Measurements from ENCODE around the gene MAPKBP1.

MAPKBP1 gene

DNA sequence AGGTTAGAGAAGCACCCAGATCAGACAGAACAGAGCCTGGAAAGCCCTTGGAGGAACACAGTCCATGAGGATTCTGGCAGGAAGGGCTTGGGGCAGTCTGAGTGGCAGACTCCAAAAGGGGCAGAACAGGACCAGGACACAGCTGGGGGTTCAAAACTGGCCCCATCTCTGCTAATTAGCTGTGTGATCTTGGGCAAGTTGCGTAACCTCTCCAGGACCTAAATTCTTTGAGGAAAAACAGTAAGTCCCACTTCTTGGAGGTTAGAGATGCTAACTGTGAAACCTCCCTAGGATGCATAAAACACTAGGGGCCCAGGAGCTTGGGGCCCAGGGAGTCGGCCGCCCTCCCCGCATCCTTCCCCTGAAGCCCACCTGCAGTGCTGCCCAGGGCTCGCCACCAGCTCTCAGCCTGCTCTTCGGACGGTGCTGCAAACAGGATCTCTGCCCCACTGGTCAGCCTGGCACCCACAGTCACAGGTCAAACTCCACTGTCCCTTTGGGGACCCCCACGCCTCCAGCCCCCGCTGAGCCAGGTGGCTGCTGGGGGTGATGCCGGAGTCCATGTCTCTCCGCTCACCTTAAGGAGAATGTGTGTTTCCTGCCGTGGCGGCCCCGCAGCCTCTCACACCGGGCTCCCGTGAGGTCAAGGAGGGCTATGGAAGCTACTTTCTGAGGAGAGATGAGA is 76.3 kb downstream of the MAPKBP1 start:
- no peaks in the 10 kb centered on the region for H3K27me3 ChIP-seq (ENCODE audit: insufficient read depth, insufficient read length)
- DNase-seq (ENCODE audit: low read depth, low spot score): no peak
- H3K36me3 ChIP-seq (ENCODE audit: insufficient read depth, insufficient read length, low read length): peaks cover 35% of the 10 kb centered on the region
- TF ChIP-seq YY1 (IDR thresholded peaks at IDR 0.05; ENCODE audit: insufficient read depth, insufficient read length) (no peak), SUZ12 (IDR thresholded peaks at IDR 0.05; ENCODE audit: extremely low read depth, insufficient read depth, insufficient read length) (no peak), ZNF274 (IDR thresholded peaks at IDR 0.05; ENCODE audit: low read depth, low read length) (no peak)
- peaks cover 25% of the 10 kb centered on the region for H3K4me1 ChIP-seq (ENCODE audit: insufficient read depth, insufficient read length)
- H3K4me3 ChIP-seq (ENCODE audit: insufficient read length, low read depth): no peak overlapping the region
- H3K9ac ChIP-seq (ENCODE audit: insufficient read length, low read depth): peak overlapping the region; percentile 10
- no peaks in the 10 kb centered on the region for H3K9me3 ChIP-seq (ENCODE audit: insufficient read depth, low read length)

DNA sequence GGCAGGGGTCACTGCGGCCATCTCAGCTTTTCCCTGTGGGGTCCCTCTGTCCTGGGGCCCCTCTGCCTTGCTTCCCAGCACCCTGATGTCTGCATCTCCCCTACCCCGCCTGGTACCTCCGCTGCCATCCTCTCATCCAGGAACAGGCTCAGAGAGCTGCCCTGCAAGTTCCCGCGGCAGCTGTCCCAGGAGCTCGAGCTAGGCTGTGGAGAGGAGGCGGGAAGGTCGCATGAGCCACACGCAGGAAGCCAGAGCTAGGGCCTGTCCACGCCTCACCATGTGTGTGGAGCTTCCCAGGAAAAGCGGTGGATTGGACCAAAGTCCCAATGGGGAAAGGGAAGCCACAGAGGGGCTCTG is 76.9 kb downstream of the MAPKBP1 start:
- H3K4me1 ChIP-seq (ENCODE audit: insufficient read depth, insufficient read length): peaks cover 26% of the 10 kb centered on the region
- H3K4me3 ChIP-seq (ENCODE audit: insufficient read length, low read depth): no peak overlapping the region
- H3K36me3 ChIP-seq (ENCODE audit: insufficient read depth, insufficient read length, low read length): peaks cover 32% of the 10 kb centered on the region
- no peaks in the 10 kb centered on the region for H3K9me3 ChIP-seq (ENCODE audit: insufficient read depth, low read length)
- H3K9ac ChIP-seq (ENCODE audit: insufficient read length, low read depth): peak overlapping the region; percentile 10
- no peak for DNase-seq (ENCODE audit: low read depth, low spot score)
- no peak for TF ChIP-seq SUZ12 (IDR thresholded peaks at IDR 0.05; ENCODE audit: extremely low read depth, insufficient read depth, insufficient read length)
- TF ChIP-seq YY1 (IDR thresholded peaks at IDR 0.05; ENCODE audit: insufficient read depth, insufficient read length): no peak
- no peak for TF ChIP-seq ZNF274 (IDR thresholded peaks at IDR 0.05; ENCODE audit: low read depth, low read length)
- no peaks in the 10 kb centered on the region for H3K27me3 ChIP-seq (ENCODE audit: insufficient read depth, insufficient read length)

DNA sequence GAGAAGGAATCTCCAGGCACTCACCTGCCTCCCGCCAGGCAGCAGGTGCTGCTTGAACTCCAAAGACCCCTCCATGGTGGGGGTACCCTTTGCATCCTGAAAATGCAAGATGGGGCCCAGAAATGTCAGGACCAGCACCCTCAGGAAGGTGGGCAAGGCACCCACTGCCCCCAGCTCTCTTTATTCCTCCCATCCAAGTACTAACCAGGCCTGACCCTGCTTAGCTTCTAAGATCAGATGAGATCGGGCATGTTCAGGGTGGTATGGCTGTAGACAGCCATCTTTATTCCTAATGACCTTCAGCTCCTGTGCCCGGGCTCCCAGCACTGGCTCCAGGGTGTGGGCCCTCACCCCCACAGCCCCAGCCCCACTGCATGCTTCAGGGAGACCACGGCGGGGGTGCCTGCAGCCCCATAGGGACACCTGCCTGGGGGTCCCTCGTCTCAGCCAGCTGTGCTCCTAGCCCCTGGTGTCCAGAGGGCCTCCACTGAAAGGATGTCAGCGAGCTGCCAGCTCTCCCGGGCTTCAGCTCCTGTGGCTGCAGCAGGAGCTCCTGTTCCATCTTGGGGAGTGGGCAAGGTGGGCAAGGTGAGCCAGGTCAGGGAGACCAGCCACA is 77.6 kb downstream of the MAPKBP1 start:
- Histone ChIP-seq H3K4me1 (ENCODE audit: insufficient read depth, insufficient read length) (peaks cover 28% of the 10 kb centered on the region), H3K27me3 (ENCODE audit: insufficient read depth, insufficient read length) (no peaks in the 10 kb centered on the region), H3K4me3 (ENCODE audit: insufficient read length, low read depth) (no peak overlapping the region), H3K36me3 (ENCODE audit: insufficient read depth, insufficient read length, low read length) (peaks cover 25% of the 10 kb centered on the region), H3K9me3 (ENCODE audit: insufficient read depth, low read length) (no peaks in the 10 kb centered on the region), H3K9ac (ENCODE audit: insufficient read length, low read depth) (no peak overlapping the region)
- TF ChIP-seq ZNF274 (IDR thresholded peaks at IDR 0.05; ENCODE audit: low read depth, low read length): no peak
- no peak for TF ChIP-seq SUZ12 (IDR thresholded peaks at IDR 0.05; ENCODE audit: extremely low read depth, insufficient read depth, insufficient read length)
- TF ChIP-seq YY1 (IDR thresholded peaks at IDR 0.05; ENCODE audit: insufficient read depth, insufficient read length): no peak
- DNase-seq (ENCODE audit: low read depth, low spot score): no peak

DNA sequence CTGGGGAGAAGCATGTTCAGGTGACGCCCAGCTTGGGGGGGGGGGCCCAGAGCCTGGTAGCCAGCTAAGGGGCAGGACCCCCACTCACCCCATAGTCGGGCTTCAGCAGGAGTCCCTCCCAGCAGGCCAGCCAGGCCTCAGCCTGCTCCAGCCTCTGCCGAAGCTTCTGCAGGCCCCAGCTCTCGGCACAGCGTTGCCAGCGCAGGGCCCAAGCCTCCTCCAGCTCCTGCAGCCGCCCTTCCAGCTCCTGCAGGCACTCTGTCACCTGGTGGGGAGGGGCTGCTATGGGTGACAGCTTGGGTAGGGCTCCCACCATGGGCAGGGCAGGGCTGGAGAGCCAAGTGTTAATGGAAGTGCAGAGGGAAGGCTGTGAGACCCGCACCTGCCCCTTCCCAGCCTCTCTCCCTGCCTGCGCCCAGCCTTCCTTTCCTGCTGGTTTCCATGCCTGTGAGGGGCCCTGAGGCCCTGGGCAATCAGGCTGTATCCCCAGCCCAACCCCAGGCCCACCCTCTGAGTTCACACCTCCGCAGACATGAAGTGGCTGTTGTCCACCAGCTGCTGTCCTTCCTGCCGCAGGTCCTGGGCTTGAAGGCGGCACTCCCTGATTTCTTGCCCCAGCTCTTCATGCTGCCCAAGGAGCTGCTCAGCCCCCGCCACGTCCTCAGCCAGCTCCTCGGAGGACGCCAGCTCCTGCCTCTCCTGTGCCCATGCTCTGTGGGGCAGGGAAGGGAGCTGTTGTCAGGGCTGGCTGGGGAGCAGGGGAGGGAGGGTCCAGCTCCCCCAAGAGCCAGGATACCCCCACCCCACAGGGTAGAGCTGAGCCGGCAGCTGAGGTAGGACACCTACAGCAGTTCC is 78.7 kb downstream of the MAPKBP1 start:
- no peak overlapping the region for H3K4me3 ChIP-seq (ENCODE audit: insufficient read length, low read depth)
- no peak for DNase-seq (ENCODE audit: low read depth, low spot score)
- H3K4me1 ChIP-seq (ENCODE audit: insufficient read depth, insufficient read length): peaks cover 28% of the 10 kb centered on the region
- TF ChIP-seq ZNF274 (IDR thresholded peaks at IDR 0.05; ENCODE audit: low read depth, low read length) (no peak), SUZ12 (IDR thresholded peaks at IDR 0.05; ENCODE audit: extremely low read depth, insufficient read depth, insufficient read length) (no peak), YY1 (IDR thresholded peaks at IDR 0.05; ENCODE audit: insufficient read depth, insufficient read length) (no peak)
- no peak overlapping the region for H3K9ac ChIP-seq (ENCODE audit: insufficient read length, low read depth)
- no peaks in the 10 kb centered on the region for H3K9me3 ChIP-seq (ENCODE audit: insufficient read depth, low read length)
- no peaks in the 10 kb centered on the region for H3K27me3 ChIP-seq (ENCODE audit: insufficient read depth, insufficient read length)
- peaks cover 14% of the 10 kb centered on the region for H3K36me3 ChIP-seq (ENCODE audit: insufficient read depth, insufficient read length, low read length)

DNA sequence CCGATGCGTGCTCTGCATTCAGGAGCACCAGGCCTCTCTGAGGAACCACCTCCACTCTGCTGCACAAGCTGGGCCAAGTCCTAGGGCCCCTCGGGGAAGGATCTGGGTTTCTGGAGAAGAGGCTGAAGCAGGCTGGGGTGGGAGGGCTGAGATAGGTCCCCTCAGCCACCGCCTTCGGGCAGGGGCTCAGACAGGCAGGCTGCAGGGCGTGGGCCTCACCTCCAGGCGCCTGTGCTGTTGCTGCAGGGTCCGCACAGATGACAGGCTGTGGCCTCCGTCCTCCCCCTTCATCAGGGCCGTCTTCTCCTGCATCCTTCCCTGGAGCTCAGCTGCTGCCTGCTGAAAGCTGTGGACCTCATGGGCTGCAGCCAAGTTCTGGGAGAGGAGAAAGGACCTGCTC is 79.5 kb downstream of the MAPKBP1 start:
- no peak overlapping the region for H3K9ac ChIP-seq (ENCODE audit: insufficient read length, low read depth)
- H3K9me3 ChIP-seq (ENCODE audit: insufficient read depth, low read length): no peaks in the 10 kb centered on the region
- H3K27me3 ChIP-seq (ENCODE audit: insufficient read depth, insufficient read length): no peaks in the 10 kb centered on the region
- H3K4me1 ChIP-seq (ENCODE audit: insufficient read depth, insufficient read length): peaks cover 28% of the 10 kb centered on the region
- H3K36me3 ChIP-seq (ENCODE audit: insufficient read depth, insufficient read length, low read length): peaks cover 5% of the 10 kb centered on the region
- no peak for DNase-seq (ENCODE audit: low read depth, low spot score)
- TF ChIP-seq ZNF274 (IDR thresholded peaks at IDR 0.05; ENCODE audit: low read depth, low read length) (no peak), YY1 (IDR thresholded peaks at IDR 0.05; ENCODE audit: insufficient read depth, insufficient read length) (no peak), SUZ12 (IDR thresholded peaks at IDR 0.05; ENCODE audit: extremely low read depth, insufficient read depth, insufficient read length) (no peak)
- H3K4me3 ChIP-seq (ENCODE audit: insufficient read length, low read depth): no peak overlapping the region

DNA sequence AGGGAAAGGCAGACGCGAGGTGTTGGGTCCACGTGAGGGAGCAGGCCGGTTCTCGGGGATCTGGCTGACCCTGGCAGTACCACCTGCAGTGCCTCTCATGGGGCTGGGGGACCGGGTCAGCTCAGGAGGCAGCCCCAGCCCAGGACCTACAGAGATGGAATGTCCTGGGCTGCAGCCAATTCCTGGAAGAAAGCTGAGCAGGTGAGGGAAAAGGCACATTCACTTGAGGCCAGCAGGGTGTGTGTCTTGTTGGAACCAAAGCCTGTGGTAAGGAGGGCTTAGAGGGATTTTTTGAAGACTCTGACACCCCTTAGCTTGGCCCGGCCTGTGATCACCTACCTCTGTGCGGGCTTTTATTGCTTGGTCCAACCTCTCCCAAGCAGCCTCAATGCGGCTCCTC is 80.2 kb downstream of the MAPKBP1 start:
- TF ChIP-seq YY1 (IDR thresholded peaks at IDR 0.05; ENCODE audit: insufficient read depth, insufficient read length) (no peak), SUZ12 (IDR thresholded peaks at IDR 0.05; ENCODE audit: extremely low read depth, insufficient read depth, insufficient read length) (no peak), ZNF274 (IDR thresholded peaks at IDR 0.05; ENCODE audit: low read depth, low read length) (no peak)
- DNase-seq (ENCODE audit: low read depth, low spot score): no peak
- Histone ChIP-seq H3K36me3 (ENCODE audit: insufficient read depth, insufficient read length, low read length) (no peaks in the 10 kb centered on the region), H3K9ac (ENCODE audit: insufficient read length, low read depth) (no peak overlapping the region), H3K4me1 (ENCODE audit: insufficient read depth, insufficient read length) (peaks cover 26% of the 10 kb centered on the region), H3K27me3 (ENCODE audit: insufficient read depth, insufficient read length) (no peaks in the 10 kb centered on the region), H3K9me3 (ENCODE audit: insufficient read depth, low read length) (no peaks in the 10 kb centered on the region), H3K4me3 (ENCODE audit: insufficient read length, low read depth) (no peak overlapping the region)

All from NT2/D1 (cell line).